ENCODE measurements around the gene TSC22D4.

DNA sequence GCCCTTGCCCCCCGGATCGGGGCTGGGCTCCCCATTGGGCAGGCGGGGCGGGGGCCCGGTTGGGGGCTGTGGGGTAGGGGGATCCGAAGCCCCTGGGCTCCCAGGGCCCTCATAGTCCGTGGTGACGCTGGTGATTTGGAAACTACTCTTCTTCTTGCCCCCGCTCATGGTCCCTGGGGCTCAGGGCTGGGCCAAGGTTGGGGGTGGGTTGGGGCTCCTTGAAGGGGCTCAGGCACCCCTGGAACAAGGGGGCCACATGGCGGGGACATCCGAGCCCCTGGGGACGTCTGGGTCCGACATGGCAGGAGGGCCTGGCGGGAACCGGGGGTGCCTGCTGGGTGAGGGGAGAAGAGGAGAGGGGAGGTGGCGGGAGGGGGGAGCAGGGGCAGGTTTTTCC, 1.1 kb downstream of the TSC22D4 start:
- TF ChIP-seq, protein P1, sequence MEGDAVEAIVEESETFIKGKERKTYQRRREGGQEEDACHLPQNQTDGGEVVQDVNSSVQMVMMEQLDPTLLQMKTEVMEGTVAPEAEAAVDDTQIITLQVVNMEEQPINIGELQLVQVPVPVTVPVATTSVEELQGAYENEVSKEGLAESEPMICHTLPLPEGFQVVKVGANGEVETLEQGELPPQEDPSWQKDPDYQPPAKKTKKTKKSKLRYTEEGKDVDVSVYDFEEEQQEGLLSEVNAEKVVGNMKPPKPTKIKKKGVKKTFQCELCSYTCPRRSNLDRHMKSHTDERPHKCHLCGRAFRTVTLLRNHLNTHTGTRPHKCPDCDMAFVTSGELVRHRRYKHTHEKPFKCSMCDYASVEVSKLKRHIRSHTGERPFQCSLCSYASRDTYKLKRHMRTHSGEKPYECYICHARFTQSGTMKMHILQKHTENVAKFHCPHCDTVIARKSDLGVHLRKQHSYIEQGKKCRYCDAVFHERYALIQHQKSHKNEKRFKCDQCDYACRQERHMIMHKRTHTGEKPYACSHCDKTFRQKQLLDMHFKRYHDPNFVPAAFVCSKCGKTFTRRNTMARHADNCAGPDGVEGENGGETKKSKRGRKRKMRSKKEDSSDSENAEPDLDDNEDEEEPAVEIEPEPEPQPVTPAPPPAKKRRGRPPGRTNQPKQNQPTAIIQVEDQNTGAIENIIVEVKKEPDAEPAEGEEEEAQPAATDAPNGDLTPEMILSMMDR (conservative IDR thresholded peaks at IDR 0.05) = no peak
- TF ChIP-seq EZH2 (IDR thresholded peaks at IDR 0.05; ENCODE audit: low read depth) = no peak
